Keratinocyte (primary cell): ENCODE results near the gene KCTD14.

Experiments
- CTCF ChIP-seq, 3 experiments: IDR thresholded peaks in 1 of 3; conservative IDR thresholded peaks in 1 of 3; optimal IDR thresholded peaks in 1 of 3; 2 replicates in 2 of 3; 3 replicates in 1 of 3; pipeline versions ENCODE3 to v1.5.1; 2011; ENCODE audit warnings: low read length in 3 of 3, mild to moderate bottlenecking in 3 of 3, moderate library complexity in 2 of 3, control low read depth in 1 of 3, inconsistent platforms in 1 of 3; ENCODE audit not compliant: insufficient read depth in 2 of 3; ENCODE audit errors: extremely low read depth in 1 of 3
- EZH2 ChIP-seq: IDR thresholded peaks from one replicate; pipeline ENCODE4 v1.6.1; 2012; ENCODE audit warnings: inconsistent platforms, mild to moderate bottlenecking, low read length, moderate library complexity

- no peak for TF ChIP-seq CTCF (optimal IDR thresholded peaks at IDR 0.05 in 1 of 3, IDR thresholded peaks at IDR 0.05 in 1 of 3, conservative IDR thresholded peaks at IDR 0.05 in 1 of 3; ENCODE audit: extremely low read depth in 1 of 3, insufficient read depth in 2 of 3, low read length in 3 of 3)
- no peak for TF ChIP-seq EZH2
These were observed 34.5 kb upstream of the KCTD14 start for GRCh38 chr11:78057462-78058055.
